GOT3 (cell line): ENCODE results near the gene PLPP4.

Experiments
- DNase-seq: peaks from one replicate; lab custom pipeline; 2025; ENCODE audit warnings: mixed read lengths; lab: John Stamatoyannopoulos, UW

Gene PLPP4

DNA sequence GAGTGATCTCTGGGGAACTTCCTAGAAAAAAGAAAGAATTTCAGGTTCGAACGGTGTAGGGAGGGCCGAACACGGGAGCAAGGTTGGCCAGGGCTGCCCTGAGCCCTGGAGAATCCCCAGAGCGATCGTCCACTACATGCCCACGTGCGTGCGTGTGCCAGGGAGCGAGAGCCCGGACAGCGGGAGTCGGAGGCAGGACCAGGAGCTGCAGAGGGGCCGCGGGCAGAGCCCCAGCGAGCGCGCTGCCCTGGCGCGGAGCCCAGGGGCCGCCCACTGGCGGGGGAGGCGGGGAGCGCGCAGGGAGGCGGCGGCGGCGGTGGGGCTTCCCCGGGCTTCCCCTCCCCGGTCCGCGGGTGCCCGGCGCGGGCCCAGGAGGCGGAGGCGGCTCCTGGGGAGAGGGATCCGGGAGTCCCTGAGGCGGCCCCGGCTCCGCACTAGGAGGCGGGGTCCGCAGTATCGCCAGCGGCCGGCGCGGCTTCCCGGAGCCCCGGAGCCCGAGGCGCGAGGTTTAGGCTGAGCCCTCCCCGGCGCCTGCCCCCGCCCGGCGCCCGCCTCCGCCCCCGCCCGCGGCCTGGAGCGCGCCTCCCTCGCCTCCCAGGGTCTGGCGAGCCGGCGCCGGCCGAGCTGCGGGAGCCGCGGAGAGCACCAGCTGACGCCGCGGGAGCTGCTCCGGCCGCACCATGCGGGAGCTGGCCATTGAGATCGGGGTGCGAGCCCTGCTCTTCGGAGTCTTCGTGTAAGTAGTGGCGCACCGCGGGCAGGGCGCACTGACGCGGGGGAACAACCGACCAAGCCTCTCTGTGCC, at the start of gene PLPP4:
Gene PLPP4, plus strand, starts transcription at position 602 of the 805 bp plus-strand sequence. Its CDS starts 79 bp downstream, at position 681.
- peak; percentile 8 for DNase-seq

GRCh38 chr10:120409816-120410215, 47.2 kb upstream of the PLPP4 start:
- DNase-seq: no peak

DNA sequence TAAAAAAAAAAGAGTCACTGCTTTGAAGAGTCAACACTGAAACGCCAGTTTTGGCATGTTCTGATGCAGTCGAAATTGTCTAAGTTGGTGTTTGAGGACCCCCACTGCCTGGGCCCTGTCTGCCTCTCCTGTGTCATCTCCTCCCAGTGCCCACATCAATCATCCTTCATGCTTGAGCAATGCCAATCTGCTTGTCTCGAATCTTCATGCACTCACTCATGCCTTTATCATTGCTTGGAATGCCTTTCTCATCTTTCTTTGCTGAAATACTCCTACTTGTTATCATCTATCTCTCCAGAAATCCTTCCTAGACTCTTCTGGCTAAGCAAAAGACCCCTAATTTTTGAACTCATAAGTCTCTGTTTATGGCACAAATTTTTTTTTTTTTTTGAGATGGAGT, 42.1 kb upstream of the PLPP4 start:
- no peak for DNase-seq

DNA sequence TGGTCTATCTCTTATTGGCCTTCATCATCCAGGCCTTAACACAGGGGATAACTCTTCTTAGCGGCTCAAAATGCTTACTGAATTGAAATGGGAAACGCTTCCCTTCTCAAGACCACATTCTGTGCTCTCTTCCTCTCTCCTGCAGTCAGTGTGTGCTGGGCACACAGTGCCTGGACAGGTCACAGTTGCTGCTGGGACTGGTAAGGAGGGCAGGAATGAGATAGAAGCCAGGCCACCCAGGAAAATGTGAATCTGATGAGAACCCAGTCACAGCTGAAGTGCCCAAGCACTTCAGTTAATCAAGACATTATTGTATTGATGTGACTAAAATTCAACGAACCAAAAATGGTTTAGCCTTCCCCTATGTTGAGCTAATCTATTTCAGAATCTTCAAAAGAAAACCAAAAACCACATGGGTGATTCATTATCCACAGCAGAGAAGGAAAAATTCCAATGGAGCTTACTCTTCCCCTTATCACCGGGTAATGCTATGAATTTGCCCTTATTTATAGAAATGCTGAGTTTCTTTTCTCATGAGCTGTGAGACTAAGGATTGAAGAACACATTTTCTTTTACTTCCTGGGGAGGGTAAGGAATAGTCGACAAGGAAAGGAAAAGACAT, 41.2 kb upstream of the PLPP4 start:
- no peak for DNase-seq

DNA sequence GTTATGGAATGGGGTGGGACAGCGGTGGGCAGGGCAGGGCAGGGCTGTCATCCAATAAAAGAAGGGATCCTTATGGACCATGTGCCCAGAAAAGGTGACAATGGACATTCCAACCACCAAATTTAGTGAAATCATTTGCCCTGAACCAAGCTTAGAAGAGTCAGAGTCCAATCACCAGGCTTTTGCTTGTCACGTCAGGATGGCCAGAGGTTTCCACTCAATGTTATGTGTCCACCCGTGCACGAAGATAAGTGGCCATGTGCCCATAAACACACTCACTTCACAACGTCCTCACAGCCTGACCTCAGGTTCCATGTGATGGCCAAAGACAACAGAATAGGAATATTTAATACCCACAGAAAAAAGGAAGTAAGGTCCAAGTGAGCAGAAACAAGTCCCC, 36.6 kb upstream of the PLPP4 start:
- no peak for DNase-seq

DNA sequence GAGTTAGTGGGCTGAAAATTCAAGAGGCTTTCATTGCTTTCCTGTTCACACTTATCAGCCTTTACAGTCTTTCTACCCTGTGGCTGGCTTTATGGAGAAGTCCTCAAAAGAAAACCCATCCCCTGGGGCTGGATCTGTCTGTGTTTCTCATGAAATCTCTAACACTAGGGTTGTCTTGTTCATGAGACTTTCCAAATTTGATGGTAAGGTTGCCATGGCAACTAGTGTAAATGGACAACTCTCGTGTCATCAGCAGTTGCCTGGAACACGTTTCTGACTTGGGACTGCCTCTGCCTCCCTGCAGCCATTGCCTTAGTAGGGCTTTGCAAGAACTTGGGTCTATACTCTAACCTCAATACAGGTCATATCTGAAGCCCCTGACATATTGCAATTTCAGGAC, 35.8 kb upstream of the PLPP4 start:
- no peak for DNase-seq

DNA sequence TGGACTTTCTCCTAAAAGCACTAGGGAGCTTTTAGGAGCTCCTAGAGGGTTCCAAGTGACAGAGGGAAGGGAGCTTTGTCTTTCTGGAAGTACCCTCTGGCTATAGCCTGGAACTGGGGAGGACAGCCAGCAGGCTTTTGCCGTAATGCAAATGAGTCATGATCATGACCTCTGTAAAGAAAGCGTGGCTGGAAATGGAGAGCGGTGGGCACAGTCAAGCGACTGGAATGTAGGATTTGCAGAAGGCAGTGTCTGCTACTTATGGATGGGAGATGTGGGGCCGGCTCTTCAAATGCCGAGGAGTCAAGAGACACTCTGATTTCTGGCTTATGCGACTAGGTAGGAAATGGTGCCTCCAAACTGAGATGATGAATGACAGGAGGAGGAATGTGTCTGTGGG, 34.6 kb upstream of the PLPP4 start:
- peak; percentile 19 for DNase-seq

GRCh38 chr10:120423431-120424197, 33.4 kb upstream of the PLPP4 start:
- DNase-seq: no peak

GRCh38 chr10:120424198-120424464, 32.9 kb upstream of the PLPP4 start:
- DNase-seq: no peak

DNA sequence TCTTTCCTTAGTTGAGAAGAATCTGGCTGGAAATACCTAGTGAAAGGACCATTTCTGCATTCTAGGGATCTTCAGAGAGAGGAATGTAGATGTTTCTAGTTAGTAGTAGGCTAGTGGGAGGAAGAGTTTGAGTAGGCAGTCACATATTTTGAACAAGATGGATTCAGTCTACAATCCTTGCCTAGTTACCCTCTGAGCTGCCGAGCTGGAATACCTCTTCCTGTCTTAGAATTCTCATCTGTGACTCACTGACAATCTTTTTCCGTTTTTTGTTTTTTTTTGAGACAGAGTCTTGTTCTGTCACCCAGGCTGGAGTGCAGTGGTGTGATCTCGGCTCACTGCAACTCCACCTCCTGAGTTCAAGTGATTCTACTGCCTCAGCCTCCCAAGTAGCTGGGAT, 30.7 kb upstream of the PLPP4 start:
- DNase-seq: no peak

- DNase-seq: no peak
Measured at GRCh38 chr10:120428754-120429153, 28.3 kb upstream of the PLPP4 start.

DNA sequence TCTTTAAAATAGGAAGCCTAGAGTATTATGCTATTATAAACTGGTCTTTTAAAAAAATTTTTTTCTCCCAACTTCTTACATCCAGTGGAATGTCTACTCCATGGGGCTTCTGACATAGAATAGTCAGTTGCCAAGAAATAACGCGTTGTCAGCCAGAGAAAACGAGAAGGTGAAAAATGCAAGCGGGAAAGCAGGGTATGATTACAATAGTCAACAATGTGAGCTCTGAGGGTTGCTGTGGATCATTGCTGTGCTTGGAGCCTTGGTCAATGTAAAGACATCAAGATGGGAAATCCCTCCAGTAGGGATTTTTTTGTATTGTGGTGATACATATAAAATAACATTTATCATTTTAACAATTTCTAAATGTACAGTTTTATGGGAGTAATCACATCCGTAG, 27.6 kb upstream of the PLPP4 start:
- no peak for DNase-seq

DNA sequence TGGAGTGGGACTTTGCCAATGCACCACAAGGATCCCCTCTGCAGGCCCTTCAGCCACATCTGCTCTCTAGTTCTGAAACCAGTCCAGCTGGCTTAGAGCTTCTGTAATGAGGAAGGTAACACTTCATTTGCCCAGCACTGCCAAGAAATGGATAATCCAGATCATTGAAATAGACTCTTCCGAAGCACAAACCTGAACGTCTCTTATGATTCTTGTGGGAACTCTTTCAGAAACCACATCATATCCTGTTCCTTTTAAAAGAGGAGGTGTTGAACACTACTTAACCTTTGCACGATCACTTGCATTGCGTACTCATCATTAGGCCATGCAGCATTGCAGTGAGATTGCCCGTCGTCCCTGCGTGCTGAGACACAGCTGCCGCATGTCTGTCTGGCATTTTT, 25.8 kb upstream of the PLPP4 start:
- DNase-seq: no peak

DNA sequence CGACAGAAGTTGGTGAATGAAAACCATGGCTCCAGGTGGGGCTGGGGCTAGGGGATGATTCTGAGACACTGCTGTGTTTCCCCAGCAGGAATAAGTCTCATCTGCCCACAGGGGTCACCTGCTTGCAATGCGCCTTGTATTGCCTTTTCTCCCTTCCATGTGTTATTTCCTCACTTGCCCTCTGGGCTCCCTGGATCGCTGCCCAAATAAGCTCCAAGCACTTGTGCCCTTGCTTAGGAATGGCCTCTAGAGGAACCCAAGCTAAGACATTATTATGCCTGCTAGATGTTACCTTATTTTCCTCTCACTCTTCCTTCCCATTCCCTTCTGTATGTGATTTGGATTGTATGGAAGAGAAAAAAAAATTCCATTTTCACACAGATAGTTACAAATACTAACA, 24.8 kb upstream of the PLPP4 start:
- no peak for DNase-seq

- no peak for DNase-seq
Measured at GRCh38 chr10:120433141-120433540, 23.9 kb upstream of the PLPP4 start.

- DNase-seq: no peak
Measured at GRCh38 chr10:120436439-120437112, 20.5 kb upstream of the PLPP4 start.

- no peak for DNase-seq
Measured at GRCh38 chr10:120437541-120437940, 19.5 kb upstream of the PLPP4 start.

DNA sequence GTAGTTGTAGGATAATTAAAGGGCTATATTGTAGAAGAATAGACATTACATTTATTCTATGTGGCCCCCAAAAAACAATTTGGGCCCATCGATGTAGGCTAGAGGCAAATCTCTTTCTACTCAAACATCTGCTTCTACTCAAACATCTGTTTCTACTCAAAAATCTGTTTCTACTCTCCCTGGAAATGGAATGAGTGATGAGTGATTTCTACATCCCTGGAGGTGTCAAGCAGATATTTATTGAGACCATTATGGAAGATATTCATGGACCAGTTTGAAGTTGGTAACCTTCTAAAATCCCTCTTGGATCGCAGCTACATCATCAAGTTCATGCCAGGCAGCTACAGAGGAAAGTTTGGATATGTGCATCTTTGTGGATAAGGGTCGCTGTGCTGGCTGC, 5.1 kb upstream of the PLPP4 start:
- no peak for DNase-seq

- DNase-seq: no peak
Measured at GRCh38 chr10:120453319-120453718, 3.7 kb upstream of the PLPP4 start.

- DNase-seq: no peak
Measured at GRCh38 chr10:120453886-120454285, 3.1 kb upstream of the PLPP4 start.

- DNase-seq: no peak
Measured at GRCh38 chr10:120455004-120455403, 2.0 kb upstream of the PLPP4 start.

DNA sequence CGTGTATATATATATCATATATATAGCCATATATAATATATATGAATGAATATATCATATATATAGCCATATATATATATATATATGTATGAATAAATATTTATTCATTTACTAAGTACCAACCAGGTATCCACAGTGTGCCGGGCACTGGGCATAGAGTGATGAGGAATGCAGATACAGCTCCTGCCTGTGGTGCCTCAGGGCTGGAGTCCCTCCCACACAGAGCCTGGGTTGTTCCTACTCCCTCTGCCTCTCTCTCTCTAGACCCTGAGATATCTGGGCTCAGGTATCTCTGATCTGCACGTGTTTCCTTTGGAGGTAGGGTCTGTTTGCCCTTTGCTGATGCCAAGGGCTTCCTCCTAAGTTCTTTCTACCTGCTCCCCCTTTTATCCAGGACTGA, 1.4 kb upstream of the PLPP4 start:
- DNase-seq: no peak

DNA sequence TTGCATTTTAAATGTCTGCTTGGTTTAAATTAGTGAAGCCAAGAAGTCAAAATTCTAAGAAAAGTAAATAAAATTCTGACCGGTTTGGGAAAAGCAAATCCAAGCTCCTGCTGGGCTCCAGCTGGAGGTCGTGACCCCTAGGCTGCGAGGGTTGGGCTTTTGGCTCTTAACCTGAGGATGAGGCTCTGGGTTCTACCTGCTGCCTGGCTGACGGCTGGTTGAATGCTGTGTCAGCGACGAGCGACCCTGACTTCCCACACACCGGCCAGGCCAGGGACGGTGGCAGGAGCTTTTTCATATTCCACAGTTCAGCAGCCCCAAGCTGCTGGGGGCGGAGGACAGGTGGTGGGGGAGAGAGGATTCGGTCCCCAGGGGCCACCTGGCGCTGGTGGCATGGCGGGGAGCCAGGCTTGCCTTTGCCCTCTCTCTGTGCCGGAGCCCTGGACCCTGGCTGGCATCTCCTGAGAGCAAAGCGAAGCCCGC, 843 bp upstream of the PLPP4 start:
- DNase-seq: no peak
